SKM-1 treated with dmso at 0.1 percent for 144 hours (cell line): ENCODE measurements around the gene PGM5.

ENCODE experiments used
- DNase-seq: peaks from one replicate; lab custom pipeline; 2025; ENCODE audit not compliant: unreplicated experiment; lab: John Stamatoyannopoulos, UW

PGM5 gene

DNA sequence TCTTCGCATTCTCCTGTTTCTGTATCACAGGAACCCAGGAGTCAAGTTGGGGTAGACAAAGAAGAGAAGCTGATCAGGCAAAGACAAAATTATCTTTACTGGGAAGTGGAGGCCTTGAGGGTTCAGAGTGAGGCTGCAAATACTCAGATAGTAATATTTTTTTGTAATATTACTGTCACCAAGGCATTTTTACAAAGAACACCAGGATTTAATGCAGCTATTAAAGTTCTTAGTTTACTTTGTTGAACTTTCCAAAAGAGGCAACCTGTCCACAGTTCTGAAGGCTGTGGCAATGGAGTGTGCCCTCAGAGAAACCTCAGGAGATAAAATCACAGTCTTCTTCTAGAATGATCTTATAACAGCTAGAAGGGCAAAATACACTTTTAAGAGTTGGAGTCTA lies 74.9 kb downstream of the PGM5 start:
- DNase-seq: no peak

DNA sequence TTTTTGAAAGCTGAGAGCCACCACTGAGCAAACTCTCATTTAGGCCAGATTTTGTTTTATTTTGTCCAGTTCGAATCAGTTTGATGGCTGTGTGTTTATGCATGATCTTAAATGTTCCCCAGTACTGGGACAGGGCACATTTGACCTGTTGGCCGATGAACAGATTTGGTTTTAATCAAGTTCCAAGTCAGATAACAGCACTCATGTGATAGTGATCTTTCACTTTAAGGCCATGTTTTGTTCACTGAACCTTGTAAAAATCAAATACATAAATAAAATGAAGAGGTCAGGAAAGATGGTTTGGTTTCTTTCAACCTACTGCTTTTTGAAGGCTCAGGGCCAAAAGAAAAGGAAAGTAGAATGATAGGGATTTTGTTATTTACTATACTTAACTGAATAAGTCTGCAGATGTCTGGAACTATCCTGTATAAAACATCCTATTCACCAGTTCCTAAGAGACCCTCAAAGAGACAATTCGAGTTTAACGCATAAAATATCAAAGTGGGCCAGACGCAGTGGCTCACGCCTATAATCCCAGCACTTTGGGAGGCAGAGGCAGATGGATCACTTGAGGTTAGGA lies 77.2 kb downstream of the PGM5 start:
- no peak for DNase-seq

DNA sequence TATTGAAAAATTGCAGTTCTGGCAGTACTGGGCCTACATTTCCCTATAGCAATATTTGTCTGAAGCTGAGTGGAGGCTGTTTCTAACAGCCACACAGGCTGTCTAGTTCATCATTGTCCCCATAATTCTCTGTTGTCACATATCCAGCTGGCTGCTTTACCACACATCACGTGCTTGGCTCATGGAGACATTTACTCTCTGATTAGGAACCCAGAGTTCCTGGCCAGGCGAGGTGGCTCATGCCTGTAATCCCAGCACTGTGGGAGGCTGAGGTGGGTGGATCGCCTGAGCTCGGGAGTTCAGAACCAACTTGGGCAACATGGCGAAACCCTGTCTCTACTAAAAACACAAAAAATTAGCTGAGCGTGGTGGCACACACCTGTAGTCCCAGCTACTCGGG lies 81.4 kb downstream of the PGM5 start:
- DNase-seq: no peak

DNA sequence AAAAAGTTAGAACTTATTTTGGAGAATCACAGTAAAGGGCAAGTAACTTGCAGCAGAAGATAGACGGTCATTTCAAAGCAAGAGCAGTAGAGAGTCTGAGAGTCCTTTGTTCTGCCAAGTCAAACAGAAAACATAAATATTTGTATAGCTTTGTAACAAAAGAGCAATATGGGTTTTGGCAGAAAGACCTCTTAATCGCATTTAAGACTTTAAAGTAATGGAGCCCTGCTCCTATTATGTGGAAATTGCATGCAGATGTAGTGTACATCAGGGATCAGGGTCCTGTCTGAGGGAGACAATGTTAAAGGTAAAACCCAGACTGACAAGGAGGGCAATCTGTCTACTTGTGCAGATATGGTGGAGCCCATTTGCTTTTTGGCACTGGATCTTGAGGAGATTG lies 87.2 kb downstream of the PGM5 start:
- no peak for DNase-seq

DNA sequence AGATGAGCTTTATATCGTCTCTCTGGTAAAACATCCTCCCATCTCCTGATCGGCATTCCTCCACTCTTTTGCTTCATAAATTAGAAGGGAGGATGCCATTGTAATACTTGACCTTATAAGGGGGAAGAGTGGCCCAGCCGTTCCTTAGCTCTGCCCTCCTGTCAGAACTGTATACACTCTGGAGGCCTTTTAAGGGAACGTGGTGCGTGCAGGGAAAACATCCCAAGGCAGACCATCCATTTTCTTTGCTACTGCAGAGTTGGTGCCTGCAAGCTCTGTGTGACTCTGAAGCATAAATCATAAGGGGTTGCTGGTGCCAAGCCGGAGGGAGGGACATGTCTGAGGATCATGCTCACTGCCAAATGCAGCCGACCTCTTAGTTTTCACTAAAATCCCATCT lies 90.4 kb downstream of the PGM5 start:
- DNase-seq: no peak

DNA sequence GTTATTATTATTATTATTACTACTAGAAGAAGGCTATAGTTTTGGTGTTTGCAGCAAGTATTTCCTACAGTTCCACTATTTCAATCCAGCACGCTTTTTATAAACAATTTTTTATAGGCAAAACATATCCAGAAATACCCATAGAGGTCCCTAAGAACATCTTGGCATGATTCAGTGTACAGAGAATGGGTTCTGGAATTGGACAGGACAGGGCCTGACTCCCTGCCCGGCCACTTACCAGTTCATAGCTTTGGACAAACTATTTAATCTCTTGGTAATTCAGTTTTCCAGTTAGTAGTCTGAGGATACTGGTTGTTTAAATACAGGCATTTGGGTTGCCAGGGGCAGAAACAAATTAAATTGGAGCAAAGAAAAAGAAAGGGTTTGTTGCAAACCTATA lies 91.2 kb downstream of the PGM5 start:
- DNase-seq: no peak

DNA sequence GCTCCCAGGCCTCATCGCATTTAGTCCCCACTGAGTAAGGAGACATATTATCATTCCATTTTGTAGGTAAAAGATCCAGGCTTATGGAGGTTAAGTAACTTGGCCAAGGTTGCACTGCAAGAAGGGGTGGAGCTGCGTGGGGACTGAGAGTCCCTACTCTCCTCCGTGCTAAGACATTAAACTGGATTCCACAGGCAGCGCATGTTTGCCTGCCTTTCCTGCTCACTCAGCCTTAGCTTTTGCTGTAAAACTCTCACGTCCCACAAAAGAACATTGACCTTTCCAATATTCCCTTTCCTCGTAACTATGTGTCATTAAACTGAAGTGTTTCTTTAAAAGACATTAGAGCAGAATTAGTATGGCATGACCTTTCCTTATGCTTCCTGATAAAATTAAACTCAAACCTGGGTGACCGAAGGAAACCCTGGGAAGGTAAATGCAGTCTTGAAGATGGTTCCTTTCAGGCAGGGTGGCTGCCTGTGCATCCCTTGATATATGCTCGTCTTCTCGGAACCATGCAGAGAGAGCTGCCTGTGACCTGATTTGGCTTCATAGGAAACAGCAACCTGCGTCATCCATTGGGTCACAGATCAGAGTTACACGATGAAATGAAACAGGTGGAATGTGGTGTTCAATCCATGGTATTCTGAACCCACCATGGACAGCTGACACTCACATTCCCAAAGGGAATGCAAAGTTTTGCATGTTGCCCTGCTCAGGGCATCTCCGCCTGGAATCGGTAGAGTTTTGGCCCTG lies 98.3 kb downstream of the PGM5 start:
- no peak for DNase-seq

DNA sequence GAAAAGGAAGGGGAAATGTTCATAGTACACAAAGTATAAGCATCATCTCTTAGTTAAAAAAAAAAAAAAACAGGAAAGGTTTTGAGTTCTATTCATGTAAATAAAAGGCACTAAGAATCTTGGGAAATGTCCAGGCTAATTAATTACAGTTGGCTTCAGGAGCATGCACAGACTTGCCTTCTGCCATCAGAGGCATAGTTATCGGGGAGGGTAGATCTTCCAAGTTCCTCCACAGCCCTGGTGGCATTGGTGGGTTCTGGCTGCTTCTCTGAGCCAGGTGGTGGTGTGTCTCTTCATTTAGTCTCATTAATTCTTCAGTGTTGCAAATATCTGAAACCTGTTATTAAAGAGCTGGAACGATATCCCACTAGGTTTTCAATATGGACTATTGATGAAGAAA lies 99.0 kb downstream of the PGM5 start:
- no peak for DNase-seq

DNA sequence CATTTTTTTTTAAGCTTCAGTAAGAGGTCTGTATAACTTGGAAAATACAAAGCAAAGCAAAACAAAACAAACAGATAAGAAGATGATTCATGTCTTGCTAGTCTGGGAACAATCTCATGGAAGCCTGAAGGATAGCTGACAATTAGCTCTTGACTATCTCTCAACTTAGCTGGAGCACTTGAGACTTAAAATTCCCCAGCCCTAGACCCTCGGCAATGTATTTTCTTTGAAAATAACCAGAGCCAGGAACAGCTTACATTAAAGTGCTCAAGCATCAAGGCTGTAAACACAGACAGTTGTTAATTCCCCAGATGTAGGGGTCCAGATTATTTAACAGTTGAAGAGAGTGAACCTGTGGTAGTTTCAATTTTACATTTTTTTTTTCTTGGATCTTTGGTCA lies 101.4 kb downstream of the PGM5 start:
- DNase-seq: no peak

DNA sequence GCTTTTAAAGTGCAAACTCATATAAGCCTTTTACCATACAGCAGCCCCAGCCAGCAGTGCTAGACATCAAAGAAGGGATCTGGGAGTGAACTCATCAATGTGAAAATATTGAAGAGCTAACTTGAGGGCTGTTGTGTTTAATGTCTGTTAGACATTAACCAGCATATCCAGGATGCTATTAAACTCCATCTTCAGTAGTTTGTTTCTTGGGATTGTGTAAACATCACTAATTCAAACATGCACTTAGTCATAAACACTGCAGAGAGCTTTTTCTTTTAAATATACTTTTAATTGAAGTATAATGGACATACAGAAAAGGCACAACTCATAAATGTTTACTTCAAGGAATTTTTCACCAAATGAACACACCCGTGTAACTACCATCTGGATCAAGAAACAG lies 102.5 kb downstream of the PGM5 start:
- no peak for DNase-seq

DNA sequence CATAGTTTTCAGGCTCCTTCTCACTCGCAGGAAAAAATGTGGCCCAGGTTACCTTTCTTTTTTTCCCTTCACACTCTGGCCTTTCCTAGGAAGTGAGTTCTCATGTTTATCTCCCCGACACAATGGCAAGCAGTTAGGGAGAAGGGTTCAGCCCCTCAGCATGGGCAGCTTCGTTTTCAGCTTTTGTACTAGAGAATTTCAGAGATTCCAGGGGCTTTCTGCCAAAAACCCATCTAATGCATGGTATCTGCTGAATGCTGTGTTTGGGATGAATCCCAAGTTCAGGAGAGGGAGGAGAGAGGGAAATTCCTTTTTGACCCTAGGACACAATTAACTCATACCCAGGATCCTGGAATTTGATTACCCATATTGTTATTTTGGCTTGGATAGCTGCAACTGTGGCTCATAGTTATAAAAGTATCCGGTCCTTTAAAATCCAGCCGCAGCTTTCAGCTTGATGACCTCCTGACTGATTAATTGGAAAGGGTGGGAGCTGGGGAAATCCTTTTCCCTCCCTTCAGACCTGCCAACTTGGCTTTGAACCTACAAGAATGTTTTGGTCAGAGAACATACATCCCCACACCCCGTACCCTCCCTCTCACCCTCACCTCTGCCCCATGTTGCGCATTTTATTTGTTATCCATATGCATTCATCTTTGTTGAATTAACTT lies 105.8 kb downstream of the PGM5 start:
- no peak for DNase-seq

DNA sequence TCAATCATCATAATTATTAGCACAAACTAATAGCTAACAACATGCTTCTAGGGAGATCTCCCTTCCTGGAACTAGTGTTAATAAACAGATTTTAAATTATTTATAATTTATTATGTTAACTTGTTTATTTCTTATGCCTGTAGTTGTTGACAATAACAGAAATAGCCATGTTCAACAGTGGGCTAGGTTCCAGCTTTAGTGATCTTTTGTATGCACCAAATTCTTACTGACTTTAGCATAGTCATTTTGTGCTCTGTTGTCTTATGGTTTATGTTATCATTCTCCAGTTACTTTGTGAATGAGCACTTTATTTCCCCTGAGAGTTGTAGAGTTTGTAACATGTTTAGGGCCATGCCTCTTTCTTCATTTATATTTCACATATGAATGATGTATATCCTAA lies 113.7 kb downstream of the PGM5 start:
- DNase-seq: no peak

DNA sequence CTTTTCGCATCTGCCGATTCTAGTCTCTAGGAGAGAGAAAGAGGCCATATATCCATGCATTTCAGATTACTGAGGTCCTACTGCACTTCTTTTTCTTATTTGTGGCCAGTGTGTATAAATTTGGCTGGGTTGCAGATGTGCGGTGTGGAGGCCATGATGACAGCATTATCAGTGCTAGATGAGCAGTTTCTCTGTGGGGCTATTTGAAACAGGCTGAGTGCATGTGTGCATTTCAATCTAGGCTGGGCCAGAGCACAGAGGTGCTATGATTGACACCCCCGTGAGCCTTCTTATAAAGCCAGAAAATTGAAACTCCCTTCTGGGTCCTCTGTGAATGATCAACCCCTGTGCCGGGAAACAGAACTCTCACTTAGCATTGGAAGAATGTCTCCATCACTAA lies 114.2 kb downstream of the PGM5 start:
- DNase-seq: no peak

DNA sequence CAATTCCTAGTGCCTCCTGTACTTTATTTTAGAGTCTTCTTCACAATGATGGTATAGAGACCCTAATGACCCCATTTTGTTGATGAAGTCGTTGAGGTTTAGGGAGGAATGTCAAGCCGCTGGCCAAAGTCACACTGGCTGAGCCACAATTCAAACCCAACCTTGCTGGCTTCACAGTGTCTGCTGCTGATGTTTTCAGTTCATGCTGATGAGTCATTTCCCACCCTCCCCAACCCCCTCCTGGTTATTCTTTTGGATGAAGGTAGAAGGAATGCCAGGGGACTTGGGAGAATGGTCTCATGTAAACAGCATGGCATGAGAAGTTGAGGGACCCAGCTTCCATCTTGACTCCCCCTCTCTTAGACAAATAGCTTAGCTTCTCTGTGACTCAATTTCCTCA lies 115.7 kb downstream of the PGM5 start:
- DNase-seq: no peak

DNA sequence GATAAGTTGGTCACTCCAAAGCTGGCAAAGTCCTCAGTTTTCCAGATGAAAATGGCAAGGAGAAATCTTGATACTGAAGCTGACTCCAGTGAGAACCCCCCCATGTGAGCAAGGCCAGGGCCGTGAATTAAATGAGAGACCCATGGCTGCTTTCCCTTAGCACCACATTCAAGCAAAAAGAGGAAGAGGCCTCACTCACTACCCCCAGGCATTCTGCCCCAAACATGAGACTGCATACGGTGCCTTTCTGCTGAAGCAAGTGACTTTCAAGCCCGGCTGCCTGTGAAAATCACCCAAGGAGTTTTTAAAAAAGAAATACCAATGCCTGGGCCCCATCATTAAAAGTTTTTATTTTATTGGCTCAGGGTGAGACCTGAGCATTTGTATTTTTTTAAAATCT lies 117.4 kb downstream of the PGM5 start:
- no peak for DNase-seq

DNA sequence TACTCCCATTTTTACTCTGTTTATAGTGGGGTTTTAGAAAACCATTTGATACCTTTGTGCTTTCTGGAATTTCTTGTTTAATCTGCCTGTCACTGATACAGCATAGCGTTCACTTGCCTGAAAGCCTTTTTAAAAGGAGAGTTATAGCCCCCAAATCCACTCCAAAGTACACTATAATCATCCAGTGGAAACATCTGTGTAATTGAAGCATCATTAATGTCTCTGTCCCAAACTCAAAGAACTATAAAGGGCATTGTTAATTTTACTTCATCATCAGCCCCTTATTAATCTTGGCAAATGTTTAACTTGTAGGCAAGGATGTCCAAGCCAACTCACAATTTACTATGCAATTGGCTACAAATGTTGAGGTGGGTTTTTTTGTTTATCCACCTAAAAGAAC lies 120.0 kb downstream of the PGM5 start:
- DNase-seq: no peak

DNA sequence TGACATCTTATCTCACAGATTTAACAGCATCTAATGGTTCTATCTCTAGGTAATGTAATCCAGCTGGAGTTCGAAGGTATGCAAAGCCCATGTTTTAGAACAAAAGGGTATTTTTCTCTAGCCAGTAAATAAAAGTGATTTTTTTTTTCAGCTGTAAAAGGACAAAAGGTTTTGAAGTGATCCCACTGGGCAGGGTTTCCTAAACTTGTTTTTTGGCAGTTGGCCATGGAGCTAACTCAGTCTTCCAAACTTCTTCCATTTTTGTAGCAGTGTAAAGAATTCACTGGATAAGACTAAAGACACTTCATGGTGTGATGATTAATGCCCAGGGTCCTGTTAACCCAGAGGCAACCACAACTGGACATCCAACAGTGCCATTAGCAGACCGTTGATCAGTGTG lies 120.4 kb downstream of the PGM5 start:
- no peak for DNase-seq

DNA sequence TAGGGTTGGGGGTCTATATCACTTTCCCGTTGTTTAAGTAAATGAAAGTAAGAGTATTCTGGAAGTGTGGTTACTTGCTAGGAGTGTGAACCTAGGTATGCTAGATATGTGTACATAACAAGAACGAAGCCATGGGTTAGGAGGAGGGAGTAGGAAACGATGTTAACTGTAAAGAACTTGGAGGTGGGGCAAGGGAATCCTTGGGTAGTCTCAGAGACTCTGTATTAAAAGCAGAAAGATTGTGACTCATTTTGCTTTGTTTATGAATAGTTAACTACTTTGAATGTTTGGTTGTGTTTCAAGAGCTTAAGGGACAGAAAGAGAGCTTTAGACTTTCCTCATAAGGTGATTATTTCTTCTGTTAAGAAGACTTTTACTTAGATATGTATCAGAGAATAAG lies 124.4 kb downstream of the PGM5 start:
- no peak for DNase-seq

DNA sequence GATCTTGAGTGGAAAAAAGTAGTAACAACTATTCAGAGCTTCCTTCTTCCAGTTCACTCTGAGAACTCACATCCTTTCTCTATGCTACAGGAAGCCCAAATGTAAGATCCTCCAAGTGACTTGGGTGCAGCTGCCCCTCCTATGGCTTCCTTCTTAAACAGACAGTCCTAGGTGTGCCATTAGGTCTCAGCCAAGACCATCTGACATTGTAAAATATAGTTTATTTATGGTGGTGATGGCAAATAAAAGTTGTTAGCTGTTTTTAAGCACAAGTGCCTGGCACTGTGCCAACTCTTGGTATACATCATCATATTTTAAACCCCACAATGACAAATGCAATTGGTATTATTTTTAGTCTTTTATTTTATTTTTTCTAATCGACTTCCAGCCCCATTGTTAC lies 126.1 kb downstream of the PGM5 start:
- no peak for DNase-seq

DNA sequence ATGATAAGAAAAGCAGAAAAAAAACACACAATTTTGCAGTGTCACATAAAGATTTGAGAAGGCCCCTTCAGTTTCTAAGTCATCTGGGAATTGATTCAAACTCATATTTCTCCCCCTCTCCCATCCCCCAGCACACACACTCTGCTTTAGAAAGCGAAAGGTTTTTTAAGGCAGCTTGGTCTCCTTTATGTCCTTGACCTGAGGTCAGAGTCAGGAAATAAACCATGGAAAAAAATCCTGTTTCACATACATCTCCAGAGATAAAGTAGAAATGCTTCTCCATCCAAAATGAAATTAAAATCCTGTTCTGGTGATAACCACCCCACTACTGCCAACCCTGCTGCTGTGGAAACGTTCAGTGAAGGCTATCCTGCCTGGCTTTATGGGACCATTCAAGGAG lies 131.7 kb downstream of the PGM5 start:
- no peak for DNase-seq

DNA sequence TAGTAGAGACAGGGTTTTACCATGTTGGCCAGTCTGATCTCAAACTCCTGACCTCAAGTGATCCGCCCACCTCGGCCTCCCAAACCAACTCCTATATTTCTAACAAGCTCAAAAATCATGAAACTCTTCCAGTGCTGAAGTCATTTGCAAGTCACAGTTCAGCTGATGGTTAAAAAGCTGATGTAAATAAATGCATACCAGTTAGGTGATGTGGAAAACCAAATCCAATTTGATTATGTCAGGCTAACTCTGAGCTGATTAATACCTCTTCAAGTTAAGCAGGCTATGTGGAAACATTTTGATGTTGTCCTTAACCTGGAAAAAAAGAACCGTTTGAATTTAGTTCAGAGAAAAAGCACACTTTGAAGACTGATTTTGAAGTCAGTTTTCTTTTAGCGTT lies 133.2 kb downstream of the PGM5 start:
- no peak for DNase-seq

DNA sequence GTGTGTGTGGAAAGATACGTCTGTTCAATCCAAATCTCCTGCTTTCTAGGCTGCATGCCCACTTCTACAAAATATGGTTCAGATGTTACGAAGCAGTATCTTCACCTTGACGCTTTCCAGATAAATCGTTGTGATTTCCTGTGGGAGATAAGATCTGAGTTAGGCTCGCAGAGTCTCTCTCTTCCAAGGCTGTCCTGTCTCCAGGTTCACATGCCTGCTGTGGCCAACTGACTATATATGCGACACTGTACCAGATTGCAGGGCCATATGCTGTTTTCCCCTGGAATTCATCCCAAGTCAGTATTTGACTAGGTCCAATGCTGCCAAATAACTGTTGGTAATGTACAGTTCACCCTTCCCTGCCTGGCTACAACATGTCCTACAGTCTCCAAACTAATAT lies 136.4 kb downstream of the PGM5 start:
- no peak for DNase-seq

DNA sequence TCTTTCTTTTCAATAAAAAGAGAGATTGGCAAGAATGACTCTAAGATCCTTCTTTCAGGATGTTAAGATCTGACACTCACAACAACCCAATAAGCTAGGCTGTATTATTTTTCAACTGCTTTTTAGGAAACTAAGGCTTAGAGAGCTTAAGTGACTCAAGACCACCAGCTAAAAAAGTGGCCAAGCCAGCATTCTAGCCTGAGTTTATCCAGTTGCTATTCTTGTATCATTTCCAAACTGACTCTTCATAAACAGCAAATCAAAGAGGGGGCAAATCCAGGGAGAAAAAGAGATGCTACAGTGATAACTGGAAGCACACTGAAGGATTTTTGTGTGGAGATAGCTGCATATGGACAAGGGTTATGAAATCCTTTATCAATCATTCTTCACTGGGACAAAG lies 137.1 kb downstream of the PGM5 start:
- no peak for DNase-seq
